ENCODE data around the gene SLC6A12. TPM values are rescaled to one million over a fixed set of nuclear protein-coding genes. Genes with fewer than 3 reads are reported as not detected.

SLC6A12 gene
- total RNA-seq, 1 experiment from 2014 or later = 0.17 TPM

- Histone ChIP-seq H3K27me3 (ENCODE audit: insufficient read depth, low read length) (no peaks in the 10 kb centered on the region), H2BK12ac (ENCODE audit: insufficient read length, low read depth, low read length) (no peak overlapping the region), H2AK5ac (ENCODE audit: insufficient read length, low read length) (no peak overlapping the region), H4K20me1 (ENCODE audit: control insufficient read depth, insufficient read depth, insufficient read length) (no peaks in the 10 kb centered on the region), H3K56ac (ENCODE audit: insufficient read length, low read depth, low read length) (no peak overlapping the region), H3K18ac (ENCODE audit: insufficient read length, low read depth, low read length) (no peak overlapping the region), H3T11ph (ENCODE audit: low read length) (no peak overlapping the region), H2BK20ac (ENCODE audit: low read depth, low read length, poor library complexity, severe bottlenecking) (no peak overlapping the region), H3K4ac (ENCODE audit: low read depth, low read length) (no peak overlapping the region), H3K79me1 (ENCODE audit: insufficient read depth, low read depth, low read length, poor library complexity, severe bottlenecking) (no peaks in the 10 kb centered on the region), H3K9ac (ENCODE audit: extremely low read depth, insufficient read length, low read length) (no peak overlapping the region), H3K23me2 (ENCODE audit: insufficient read length, low read depth, low read length, poor library complexity, severe bottlenecking) (no peaks in the 10 kb centered on the region), H2BK5ac (ENCODE audit: insufficient read length, low read length) (no peak overlapping the region), H3K9me3 (ENCODE audit: control insufficient read depth, low read depth, low read length) (no peaks in the 10 kb centered on the region), H2BK120ac (ENCODE audit: low read depth, low read length, poor library complexity, severe bottlenecking) (no peak overlapping the region), H3K27ac (ENCODE audit: insufficient read length, low read depth, low read length) (no peak overlapping the region), H3K14ac (ENCODE audit: insufficient read depth, low read length) (no peak overlapping the region), H3K4me1 (ENCODE audit: insufficient read depth, low read length) (no peaks in the 10 kb centered on the region), H2AFZ (ENCODE audit: low read length) (no peak overlapping the region), H4K8ac (replicated peaks; ENCODE audit: insufficient read length, low read depth, low read length) (no peak overlapping the region), H4K5ac (ENCODE audit: insufficient read length, low read depth, low read length) (no peak overlapping the region), H3K79me2 (ENCODE audit: insufficient read depth, low read length) (no peaks in the 10 kb centered on the region), H4K91ac (ENCODE audit: insufficient read length, low read depth, low read length) (no peak overlapping the region), H3K4me2 (ENCODE audit: insufficient read depth, insufficient read length, low read length) (no peak overlapping the region), H3K23ac (ENCODE audit: insufficient read length, low read depth, low read length) (no peak overlapping the region), H2BK15ac (ENCODE audit: low read depth, low read length) (no peak overlapping the region)
- no CpG with 5 or more reads among the region's 8 CpGs for WGBS (ENCODE audit: extremely low coverage, insufficient read length, low lambda C conversion rate)
- TF ChIP-seq CTCF (conservative IDR thresholded peaks at IDR 0.05) = no peak
- no peak for DNase-seq
- H3K27me3 Mint-ChIP-seq (ENCODE audit: low read depth) = peaks cover 11% of the 10 kb centered on the region
- H3K4me1 Mint-ChIP-seq = peaks cover 10 to 30% of the 10 kb centered on the region in 2 experiments
- no peak overlapping the region for H3K4me3 Mint-ChIP-seq
- no peaks in the 10 kb centered on the region for H3K9me3 Mint-ChIP-seq
- H3K27ac Mint-ChIP-seq = no peak overlapping the region
- H3K36me3 Mint-ChIP-seq (ENCODE audit: insufficient read depth in 1 of 3, low read depth in 3 of 3) = peaks cover 0 to 2% (median 0%) of the 10 kb centered on the region in 3 experiments; a peak in 2 of 7 replicates
These were observed 52.1 kb downstream of the SLC6A12 start for GRCh38 chr12:161823-162222.
